Stimulated activated CD8-positive, alpha-beta memory T cell treated with anti-CD3 and anti-CD28 coated beads, Interleukin-4, amount 100 ng/mL, for 24 hours (primary cell): ENCODE data around the gene BTNL9.
"Not testable (repeated sequence)": the region's sequence is repeated elsewhere in the genome, so short reads cannot be mapped to it uniquely, and the experiment has no call there.

Source experiments
- DNase-seq: peaks from one replicate; pipeline ENCODE4 v3.0.0-alpha.2; 2020; ENCODE audit warnings: low read depth

BTNL9 gene

GRCh38 chr5:181042722-181043121 is 2.7 kb downstream of the BTNL9 start:
- DNase-seq = no peak

DNA sequence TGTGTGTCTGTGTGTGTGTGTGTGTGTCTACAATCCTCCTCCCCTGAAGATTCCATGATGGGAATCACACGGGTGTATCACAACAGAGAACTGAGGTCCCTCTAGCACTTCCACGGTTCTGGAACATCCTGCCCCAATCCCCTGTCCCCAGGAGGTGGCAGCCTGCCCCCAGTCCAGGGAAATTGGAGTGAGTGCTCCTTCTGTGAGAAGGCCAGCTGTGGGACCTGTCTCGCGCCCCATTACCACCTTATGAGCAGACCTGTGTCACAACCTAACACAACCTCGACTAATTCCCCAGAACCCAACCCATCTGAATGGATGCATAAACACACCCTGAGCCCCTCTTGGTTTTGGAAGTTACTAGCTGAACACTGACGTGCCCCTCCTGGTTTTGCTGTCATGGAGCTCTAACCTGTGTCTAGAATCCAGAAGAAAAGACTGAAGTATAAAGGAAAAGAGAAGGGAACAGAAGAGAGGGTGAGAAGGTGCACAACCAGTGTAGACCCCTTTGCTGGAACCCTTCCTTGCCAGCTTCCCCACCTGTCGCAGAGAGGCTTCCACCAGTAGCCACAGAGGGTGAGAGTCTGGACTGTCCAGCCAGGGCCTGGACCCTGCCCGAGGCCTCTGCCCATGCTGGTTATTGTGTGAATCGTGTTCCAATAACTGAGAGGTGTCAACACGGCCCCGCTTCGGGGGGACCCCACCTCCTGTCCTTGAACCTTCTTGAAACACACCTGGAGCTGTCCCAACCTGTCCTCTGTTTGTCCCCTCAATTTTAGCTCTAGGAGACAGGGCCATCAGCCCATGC is 3.4 kb downstream of the BTNL9 start:
- DNase-seq = no peak

GRCh38 chr5:181044093-181044599 is 4.1 kb downstream of the BTNL9 start:
- DNase-seq = no peak

DNA sequence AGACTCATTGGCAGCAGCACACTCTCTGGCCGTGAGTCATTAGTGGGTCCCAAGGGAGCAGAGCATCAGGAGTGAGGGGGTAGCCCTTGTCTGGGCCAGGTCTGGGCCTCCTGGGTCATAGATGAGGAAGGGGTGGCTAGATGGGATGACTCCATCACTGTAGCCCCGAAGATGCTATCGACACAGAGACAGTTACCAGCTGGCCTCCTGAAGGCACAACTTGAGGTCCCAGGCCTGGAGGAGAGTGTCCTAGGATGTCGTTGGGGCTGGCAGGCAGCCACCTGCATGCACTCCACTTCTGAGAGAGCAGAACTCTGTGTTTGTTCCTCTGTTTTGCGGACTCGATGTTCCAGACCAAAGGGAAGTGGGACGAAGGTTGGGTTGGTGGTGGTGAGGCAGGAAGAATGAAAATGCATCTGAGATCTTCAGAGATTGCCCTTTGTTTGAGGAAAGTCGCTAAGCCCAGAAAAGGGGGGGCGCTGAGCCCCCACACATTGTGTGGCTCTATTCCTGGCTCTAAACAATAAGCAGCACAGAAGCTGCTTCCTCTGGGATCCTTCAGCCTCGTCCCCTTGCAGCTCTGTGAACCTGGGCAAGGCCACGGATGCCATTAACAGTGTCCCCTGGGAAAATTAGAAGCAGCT is 4.7 kb downstream of the BTNL9 start:
- no peak for DNase-seq

DNA sequence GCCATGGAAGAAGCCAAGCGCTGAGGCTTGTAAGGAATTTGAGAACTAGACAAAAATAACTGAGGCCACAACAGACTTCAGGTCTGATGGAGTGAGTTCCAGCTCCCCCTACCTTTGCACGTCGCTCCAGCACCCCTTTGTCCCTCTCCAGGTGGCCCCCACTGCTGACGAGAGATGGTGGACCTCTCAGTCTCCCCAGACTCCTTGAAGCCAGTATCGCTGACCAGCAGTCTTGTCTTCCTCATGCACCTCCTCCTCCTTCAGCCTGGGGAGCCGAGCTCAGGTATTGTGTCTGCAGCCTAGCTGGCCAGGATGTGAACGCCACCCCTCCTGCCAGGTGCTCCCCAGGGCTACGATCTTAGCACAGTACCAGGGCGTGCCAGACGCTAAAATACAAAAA is 5.2 kb downstream of the BTNL9 start:
- DNase-seq = no peak

GRCh38 chr5:181045857-181046256 is 5.8 kb downstream of the BTNL9 start:
- not testable (repeated sequence) for DNase-seq

- no peak for DNase-seq
These were observed 7.2 kb downstream of the BTNL9 start for GRCh38 chr5:181047288-181047687.

GRCh38 chr5:181047921-181048320 is 7.9 kb downstream of the BTNL9 start:
- no peak for DNase-seq

- no peak for DNase-seq
These were observed 9.9 kb downstream of the BTNL9 start for GRCh38 chr5:181050016-181050415.

DNA sequence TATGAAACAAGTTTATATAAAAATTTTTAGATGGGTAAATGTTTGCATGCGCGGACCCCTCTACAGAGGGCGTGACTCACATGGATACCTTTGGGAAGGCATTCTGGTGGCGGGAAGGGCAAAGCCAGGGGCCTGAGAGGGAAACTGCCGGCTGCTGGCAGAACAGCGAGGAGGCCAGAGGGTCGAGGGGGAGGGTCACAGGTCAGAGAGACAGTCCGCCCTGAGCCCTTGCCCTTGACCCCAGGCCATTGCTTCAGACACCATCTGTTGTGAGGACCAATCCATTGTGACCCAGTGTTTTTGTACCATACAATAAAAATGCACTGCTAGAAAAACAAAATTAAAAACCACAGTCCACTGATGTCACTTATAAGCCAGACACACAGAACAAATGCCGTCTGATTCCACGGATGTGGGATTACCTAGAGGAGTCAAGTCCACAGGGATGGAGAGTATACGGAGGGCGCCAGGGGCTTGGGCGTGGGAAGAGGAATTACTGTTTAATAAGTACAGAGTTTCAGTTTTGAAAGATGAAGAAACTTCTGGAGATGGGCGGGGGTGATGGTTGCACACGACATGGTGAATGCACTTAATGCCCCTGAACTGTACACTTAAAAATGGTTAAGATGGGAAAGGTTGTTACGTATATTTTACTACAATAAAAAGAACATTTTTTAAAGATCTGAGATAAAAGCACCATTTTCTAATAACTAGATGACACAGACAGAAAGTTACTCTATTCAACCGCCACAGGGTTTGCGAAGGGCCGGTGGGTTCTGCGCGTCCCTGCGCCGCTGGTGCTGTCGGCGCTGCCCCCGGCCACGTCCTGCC is 12.0 kb downstream of the BTNL9 start:
- no peak for DNase-seq

DNA sequence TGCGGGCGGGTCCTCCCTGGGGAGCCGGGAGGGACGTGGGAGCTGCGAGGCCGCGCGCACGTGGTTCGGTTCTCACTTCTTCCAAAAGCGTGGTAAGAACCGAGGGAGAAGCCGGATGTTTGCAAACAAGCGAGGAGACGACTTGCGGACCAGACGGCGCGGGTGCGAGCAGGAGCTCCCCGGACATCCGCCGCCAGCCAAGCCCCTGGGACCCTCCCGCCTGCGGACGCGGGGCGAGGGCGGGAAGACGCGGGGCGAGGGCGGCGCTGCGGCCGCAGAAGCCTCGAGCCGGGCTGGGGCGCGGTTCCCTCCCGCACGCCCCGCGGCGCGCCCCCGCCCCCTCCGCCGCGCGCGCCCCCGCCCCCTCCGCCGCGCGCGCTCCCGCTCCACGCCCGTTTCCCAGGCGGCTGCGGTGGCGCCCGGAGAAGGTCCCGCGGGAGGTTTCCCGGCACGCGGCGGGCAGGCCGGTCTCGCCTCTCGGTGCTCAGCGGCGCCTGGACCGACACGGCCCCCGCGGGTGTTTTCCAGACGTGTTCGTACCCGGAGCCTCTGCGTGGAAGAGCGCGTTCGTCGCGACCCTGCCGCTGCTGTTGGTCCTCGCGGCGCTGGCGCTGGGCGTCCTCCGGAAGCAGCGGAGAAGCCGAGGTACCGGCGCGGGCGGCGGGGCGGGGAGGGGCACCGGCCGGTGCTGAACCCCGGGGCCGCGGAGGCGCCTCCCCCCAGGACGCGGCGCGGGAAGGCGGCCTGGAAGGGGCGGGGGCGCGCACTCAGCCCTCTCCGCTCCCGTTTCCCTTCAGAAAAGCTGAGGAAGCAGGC is 12.8 kb downstream of the BTNL9 start:
- DNase-seq = no peak

DNA sequence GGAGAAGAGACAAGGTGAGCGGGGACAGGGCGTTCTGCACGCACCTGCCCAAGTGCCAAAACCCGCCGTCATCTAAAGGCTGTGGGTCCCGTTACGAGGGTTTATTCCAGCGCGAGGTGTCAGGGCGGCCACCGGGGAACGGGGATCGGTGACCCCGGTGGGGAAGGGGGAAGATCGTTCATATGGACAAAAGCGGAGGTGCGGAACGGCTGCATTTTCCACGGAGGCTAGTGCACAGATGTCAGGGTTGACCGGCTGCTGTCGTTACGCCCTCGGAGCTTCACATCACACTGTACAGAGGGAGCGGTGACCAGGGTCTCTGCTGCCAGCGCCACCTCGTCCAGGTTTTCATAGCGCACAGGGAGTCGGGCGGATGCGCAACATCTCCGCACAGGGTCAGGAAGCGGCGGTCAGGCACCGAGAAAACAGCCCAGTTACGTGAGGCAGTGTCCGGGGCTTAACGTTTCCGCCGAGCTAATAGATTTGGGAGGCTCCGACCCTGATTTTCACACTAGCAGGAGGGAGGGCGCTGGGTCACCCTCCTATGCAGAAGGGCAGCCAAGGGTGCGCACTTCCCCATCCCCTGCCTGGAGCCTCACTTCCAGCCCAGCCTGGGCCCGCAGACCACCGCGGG is 13.5 kb downstream of the BTNL9 start:
- DNase-seq = no peak

DNA sequence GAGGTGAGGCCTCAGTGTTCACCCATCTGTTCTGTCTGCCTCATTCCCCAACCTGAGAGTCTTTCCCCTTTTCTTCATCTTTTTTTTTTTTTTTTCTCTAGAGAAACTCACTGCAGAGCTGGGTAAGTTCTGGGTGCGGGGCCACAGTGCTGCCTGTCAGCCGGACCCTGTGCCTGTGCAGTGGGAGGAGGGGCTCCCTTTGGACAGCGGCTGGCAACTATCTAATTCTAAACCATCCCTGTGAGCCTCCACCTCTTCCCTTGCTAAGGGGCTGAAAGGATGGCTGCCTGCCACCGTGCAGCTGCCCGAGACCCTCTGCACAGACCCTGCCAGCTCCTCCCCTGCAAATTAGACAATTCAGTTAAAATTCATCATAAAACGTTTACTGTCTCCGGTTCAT is 14.1 kb downstream of the BTNL9 start:
- no peak for DNase-seq

- no peak for DNase-seq
These were observed 14.9 kb downstream of the BTNL9 start for GRCh38 chr5:181054871-181055459.

GRCh38 chr5:181056431-181056830 is 16.4 kb downstream of the BTNL9 start:
- no peak for DNase-seq

GRCh38 chr5:181058321-181058720 is 18.3 kb downstream of the BTNL9 start:
- DNase-seq = no peak

DNA sequence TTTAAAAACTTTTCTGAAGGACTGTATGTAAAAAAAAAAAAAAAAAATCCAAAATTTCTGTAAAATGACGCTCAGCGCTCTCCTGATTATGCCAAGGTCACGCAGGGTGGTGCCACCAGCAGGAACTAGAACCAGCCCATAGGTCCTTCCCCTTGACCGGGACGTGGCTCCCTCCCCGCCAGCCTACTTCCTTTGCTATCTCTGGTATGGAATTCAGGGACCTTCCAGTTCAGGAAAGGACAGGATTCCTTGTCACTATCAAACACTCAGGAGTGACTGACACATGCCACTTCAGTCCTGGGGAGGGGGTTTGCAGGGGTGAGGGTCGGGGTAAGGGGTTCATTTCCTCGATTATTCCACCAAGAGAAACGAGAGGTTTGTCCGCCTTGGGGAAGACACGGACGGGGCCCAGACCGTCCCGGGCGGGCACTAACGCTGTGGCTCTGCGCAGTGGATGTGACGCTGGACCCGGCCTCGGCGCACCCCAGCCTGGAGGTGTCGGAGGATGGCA is 18.8 kb downstream of the BTNL9 start:
- no peak for DNase-seq

DNA sequence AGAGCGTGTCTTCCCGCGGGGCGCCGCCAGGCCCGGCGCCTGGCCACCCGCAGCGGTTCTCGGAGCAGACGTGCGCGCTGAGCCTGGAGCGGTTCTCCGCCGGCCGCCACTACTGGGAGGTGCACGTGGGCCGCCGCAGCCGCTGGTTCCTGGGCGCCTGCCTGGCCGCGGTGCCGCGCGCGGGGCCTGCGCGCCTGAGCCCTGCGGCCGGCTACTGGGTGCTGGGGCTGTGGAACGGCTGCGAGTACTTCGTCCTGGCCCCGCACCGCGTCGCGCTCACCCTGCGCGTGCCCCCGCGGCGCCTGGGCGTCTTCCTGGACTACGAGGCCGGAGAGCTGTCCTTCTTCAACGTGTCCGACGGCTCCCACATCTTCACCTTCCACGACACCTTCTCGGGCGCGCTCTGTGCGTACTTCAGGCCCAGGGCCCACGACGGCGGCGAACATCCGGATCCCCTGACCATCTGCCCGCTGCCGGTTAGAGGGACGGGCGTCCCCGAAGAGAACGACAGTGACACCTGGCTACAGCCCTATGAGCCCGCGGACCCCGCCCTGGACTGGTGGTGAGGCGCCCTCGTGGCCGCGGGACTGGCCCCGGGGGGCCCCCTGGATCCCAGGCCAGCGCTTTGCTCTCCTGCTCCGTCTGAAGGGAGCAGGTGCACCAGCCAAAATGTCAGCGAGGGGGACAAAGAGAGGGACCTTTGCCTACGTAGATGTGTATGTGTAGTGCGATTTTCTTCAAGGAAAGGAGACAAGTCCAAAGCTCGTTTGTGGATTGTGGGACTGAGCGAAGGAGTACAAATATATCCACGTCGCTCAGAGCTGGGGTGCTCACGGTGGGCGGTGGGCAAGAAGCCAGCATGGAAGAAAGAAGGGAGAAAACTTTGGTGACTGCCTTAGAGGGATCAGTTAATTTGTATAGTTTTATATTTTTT is 19.5 kb downstream of the BTNL9 start:
- no peak for DNase-seq

DNA sequence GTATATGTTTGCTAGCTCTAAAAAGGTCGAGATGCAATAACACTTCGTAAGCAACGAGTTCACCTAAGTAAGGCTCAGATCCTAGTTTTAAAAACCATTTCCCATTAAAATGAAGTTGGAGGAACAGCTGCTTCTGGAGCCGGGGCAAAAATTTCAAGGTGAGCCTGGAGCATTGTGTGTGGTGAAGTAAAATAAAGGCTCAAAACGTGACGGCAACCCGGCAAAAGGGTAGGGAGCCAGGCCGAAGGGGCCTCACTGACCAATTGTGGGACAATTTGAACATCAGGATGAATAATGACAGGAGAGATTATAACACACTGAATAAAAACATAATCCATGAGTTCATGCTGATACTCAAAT is 20.1 kb downstream of the BTNL9 start:
- DNase-seq = no peak

GRCh38 chr5:181060924-181061323 is 20.9 kb downstream of the BTNL9 start:
- DNase-seq = no peak
